ENCODE data around the gene INS. TPM values are rescaled to one million over a fixed set of nuclear protein-coding genes. Genes with fewer than 3 reads are reported as not detected.

INS gene
- not detected in 2 replicates for total RNA-seq (2014; rRNA removed; shearing (Covaris generic))

DNA sequence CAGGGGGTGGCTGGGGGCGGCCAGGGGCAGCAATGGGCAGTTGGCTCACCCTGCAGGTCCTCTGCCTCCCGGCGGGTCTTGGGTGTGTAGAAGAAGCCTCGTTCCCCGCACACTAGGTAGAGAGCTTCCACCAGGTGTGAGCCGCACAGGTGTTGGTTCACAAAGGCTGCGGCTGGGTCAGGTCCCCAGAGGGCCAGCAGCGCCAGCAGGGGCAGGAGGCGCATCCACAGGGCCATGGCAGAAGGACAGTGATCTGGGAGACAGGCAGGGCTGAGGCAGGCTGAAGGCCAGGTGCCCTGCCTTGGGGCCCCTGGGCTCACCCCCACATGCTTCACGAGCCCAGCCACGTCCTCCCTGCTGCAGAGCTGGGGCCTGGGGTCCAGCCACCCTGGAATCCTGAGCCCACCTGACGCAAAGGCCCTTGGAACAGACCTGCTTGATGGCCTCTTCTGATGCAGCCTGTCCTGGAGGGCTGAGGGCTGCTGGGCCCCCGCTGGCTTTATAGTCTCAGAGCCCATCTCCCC, at the start of gene INS:
INS (minus strand) TSS at position 474 of the 524 bp plus-strand sequence; CDS start at position 236, 238 bp downstream.
- no peak for DNase-seq (ENCODE audit: low spot score)

GRCh38 chr11:2210366-2211112, 49.5 kb upstream of the INS start:
- DNase-seq (ENCODE audit: low spot score): no peak

GRCh38 chr11:2209900-2210321, 48.9 kb upstream of the INS start:
- DNase-seq (ENCODE audit: low spot score): no peak

GRCh38 chr11:2209370-2209801, 48.4 kb upstream of the INS start:
- no peak for DNase-seq (ENCODE audit: low spot score)

GRCh38 chr11:2208691-2209369, 47.8 kb upstream of the INS start:
- DNase-seq (ENCODE audit: low spot score): peak; percentile 90

GRCh38 chr11:2207773-2208621, 47.0 kb upstream of the INS start:
- DNase-seq (ENCODE audit: low spot score): no peak

GRCh38 chr11:2207212-2207611, 46.2 kb upstream of the INS start:
- no peak for DNase-seq (ENCODE audit: low spot score)

DNA sequence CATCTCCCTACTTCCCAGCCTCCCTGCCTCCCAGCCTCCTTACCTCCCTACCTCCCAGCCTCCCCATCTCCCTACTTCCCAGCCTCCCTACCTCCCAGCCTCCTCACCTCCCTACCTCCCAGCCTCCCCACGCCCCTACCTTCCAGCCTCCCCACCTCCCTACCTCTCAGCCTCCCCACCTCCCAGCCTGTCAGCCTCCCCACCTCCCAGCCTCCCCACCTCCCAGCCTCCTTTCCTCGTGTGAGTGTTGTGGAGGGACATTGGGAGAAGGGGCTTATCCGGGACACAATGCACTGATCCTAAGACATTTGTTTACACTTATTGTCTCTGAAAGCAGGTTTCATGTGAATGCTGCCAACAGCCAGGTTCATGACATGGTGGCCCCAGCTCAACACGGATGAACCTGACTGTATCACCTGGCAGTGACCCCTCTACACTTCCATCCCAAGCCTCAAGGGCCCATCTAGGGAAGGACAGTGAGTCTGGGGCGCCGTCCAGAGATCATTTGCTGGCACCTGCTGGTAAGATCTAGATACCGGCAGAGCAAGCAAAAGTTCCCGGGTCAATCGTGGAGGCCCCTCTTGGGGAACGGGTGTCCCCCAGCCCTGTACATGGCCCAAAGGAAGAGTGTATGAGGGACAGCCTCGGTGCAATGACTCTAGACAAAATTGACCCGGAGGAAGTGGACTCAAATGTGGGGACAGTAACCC, 45.1 kb upstream of the INS start:
- DNase-seq (ENCODE audit: low spot score): no peak

GRCh38 chr11:2205214-2205720, 44.3 kb upstream of the INS start:
- DNase-seq (ENCODE audit: low spot score): no peak

DNA sequence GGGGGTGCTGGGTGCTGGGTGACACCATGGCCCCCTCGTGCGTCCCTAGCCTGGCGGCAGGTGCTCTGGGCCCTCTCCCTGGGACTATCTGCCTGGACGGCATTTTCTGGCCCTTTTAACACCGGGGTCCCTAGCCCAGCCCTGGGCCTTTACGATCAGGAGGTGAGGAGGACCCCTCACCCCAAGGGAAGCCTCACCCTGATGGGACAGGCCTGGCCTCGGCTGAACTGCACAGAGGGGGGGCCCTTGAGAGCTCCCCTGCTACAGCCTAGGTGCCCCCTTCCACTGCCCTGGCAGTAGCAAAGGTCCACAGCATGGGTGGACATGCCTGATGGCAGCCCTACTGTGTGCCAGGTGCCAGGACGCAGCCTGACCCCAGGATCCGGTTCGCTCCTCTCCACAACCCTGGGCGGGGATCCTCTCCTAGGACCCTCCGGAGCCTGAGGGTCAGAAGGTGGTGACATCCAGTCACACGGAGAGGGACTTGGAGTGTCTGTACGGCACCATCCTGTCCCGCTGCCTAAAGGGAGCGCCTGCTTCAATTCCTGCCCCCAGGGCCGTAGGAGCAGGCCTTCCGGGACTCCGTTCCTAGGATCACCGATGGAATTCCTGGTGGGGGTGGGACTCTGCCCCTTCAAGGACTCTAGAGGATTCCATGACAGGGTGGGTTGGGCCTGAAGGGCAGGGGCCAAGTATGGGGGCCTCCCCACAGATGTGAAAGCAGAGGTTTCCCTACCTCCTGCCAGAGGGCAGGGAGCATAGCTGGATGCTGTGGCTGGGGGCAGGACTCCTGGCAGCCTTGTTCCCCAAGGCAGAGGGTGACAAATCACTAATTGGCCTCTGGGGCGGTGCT, 43.6 kb upstream of the INS start:
- DNase-seq (ENCODE audit: low spot score): peak; percentile 54

- no peak for DNase-seq (ENCODE audit: low spot score)
These were observed 42.6 kb upstream of the INS start for GRCh38 chr11:2203440-2204259.

- DNase-seq (ENCODE audit: low spot score): no peak
These were observed 42.0 kb upstream of the INS start for GRCh38 chr11:2202900-2203439.

- peak; percentile 95 for DNase-seq (ENCODE audit: low spot score)
These were observed 41.3 kb upstream of the INS start for GRCh38 chr11:2202071-2202899.

DNA sequence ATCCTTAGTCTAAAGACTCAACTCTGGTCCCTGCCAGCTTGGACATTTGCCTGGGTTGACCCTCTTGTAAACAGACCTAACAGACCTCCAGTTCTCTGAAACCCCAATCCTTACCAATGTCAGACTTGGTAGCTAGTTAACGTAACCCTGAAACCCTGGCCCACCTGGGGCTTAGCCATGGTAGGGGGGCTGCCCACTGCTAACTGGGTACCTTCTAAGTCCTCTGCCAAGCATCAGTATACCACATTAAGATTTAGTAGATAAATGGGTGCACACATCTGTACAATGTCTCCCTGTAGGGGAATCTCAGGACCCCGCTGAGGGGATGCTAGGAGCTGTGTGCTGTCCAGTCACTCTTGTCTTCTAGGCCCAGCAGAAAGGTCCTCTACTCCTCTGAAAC, 40.5 kb upstream of the INS start:
- DNase-seq (ENCODE audit: low spot score): no peak

DNA sequence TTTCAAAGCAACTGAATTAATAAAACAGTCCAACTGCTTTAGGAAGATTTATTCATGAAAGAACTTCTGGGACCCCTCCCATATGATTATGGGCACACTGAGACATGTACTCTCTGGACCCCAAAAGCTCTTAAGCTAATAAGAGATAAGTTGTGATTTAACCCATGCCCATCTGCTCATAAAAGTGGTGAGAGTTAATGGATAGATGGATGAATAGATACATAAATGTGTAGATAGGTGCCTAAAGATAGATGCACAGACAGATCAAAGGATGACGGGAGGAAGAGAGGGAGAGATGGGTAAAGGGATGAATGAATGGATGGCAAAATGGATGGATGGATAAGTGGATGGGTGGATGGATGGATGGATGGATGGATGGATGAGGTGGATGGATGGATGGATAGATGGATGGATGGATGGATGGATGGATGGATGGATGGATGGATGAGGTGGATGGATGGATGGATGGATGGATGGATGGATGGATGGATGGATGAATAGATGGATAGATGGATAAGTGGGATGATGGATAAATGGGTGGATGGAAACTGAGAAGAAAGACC, 40.0 kb upstream of the INS start:
- no peak for DNase-seq (ENCODE audit: low spot score)

DNA sequence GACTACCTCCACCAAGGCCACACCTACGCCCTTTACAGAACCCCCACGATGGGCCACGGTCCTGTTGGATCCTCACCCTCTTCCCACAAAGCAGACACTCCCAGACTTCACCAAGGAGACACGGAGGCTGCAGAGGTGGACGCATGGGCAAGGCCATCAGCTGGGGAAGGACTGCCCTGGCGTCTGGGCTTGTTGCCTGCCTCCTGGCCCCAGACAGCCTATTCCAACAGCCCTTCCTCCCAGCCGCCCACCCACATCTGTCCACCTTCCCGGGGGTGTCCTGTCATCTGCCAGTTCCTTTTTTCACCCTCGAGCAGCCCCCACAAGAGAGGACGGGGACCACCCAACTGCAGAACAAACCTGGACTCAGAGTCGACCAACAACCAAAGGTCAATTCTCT, 39.5 kb upstream of the INS start:
- DNase-seq (ENCODE audit: low spot score): no peak

DNA sequence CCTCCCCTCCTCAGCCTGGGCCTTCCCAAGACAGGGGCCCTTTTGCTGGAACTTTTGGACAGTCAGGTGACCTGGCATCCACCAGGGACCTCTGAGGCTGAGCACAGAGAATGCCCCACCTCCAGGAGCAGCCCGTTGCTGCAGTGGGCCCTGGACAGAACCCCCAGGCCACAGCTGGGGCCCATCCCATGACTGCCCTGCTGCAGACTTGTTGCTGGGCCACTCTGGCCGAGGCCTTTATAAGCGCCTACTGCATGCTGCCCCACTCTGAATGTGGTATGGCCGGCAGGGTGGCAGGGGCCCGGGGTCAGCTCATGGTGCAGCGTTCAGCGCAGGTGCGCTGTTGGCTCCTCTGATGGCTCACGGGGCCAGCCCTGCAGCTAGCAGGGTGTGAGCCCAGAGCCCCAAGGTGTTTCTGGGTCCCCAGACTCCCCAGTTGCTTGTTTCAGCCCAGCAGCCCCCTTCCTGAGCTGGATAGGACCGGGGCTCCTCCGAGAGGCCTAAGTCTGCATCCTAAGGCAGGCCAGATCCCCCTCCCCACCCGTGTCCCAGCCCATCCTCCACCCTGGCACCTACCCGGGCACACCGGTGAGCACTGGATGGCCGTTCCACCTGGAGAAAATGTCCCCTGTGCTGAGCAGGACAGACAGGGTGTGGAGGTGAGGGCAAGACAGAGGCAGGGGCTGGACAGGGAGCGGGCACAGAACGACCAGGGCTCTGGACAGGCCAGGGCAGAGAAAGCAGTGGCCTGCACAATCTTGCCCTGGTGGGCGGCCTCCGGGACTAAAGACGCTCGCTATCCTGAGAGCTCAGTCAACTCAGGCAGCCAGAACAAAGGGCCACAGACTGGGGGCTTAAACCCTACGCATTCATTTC, 38.7 kb upstream of the INS start:
- DNase-seq (ENCODE audit: low spot score): no peak
